HFF-Myc (cell line): ENCODE results near the gene OR11L1.

Source experiments
- DNase-seq: peaks from one replicate; pipeline ENCODE4 v3.0.0-alpha.2; 2011; ENCODE audit warnings: low read depth; ENCODE audit errors: extremely low read depth
- H3K4me3 ChIP-seq: replicated peaks from 2 replicates; pipeline ENCODE4 v1.5.1; 2011; ENCODE audit warnings: low read depth, mild to moderate bottlenecking, control low read depth, low read length
- CTCF ChIP-seq: IDR thresholded peaks from 2 replicates; pipeline ENCODE4 v1.5.1; 2012; ENCODE audit warnings: mild to moderate bottlenecking, low read depth, low read length, control low read depth; ENCODE audit errors: missing control alignments

OR11L1 gene

DNA sequence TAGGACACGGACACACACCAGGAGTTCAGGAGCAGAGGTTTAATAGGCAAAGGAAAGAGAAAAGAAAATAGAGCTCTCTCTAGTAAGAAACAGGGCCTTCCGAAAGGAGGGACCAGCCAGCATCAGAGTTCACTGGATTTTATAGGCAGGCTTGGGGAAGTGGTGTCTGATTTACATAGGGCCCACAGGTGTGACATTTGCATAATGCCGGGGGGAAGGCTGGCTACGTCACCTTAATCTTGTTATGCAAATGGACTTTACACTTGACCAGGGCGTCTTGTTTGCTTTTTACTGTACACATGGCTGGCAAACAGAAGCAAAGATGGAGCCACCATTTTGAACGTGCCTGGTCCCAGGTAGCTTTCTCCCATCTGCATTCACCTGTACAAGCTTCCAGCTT, 17.7 kb downstream of the OR11L1 start, which contains the start of gene OR14A16:
OR14A16 (minus strand) TSS at position 97 of the 400 bp plus-strand sequence. CDS start 8,390 bp downstream, outside the sequence.
- TF ChIP-seq CTCF, result no peak
- H3K4me3 ChIP-seq, result no peak within 1 kb of the TSS
- DNase-seq, result no peak

- no peak for DNase-seq
- H3K4me3 ChIP-seq, result no peak overlapping the region
- no peak for TF ChIP-seq CTCF
Measured at GRCh38 chr1:247822060-247822459, 19.6 kb downstream of the OR11L1 start.

DNA sequence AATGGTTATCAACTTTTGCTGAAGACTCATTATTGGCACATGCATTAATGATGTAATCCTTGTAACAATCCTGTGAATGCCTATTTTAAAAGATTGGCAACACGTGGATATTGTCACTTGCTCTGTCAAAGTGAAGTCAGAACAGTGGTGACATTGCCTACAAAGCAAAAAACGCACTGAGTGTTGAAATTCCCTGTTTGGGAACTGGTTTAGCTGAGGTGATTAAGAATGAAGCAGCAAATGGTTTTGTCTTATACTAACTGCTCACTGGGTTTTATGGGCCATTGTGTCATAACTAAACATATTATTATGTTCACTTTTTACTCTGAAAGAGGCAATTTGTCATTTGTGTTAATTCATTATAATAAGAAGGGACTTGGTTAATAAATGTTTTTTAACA, 29.1 kb downstream of the OR11L1 start:
- DNase-seq, result no peak
- no peak for TF ChIP-seq CTCF
- H3K4me3 ChIP-seq, result no peak overlapping the region

DNA sequence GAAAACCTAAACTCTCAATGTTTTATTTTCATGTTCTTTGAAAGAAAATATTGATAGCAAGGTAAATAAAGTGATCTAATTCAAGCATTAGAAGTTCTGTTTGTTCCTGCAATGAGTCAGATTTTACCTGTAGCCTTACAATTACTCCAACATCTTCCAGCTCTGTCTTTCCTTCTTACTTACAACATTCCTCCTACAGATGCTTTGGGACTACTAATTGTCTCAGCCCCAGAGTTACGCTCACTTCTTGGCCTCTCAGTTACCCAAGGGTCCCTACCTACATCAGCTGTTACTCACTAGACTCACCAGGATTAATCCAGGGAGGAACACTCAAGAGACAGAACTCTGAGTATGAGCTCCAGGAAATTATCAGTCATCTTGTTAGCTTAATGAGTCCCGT, 44.2 kb downstream of the OR11L1 start:
- no peak for TF ChIP-seq CTCF
- H3K4me3 ChIP-seq, result no peak overlapping the region
- DNase-seq, result no peak
